MG63 (cell line): ENCODE results near the gene MAST4. TPM values are rescaled to one million over a fixed set of nuclear protein-coding genes. Genes with fewer than 3 reads are reported as not detected.
A peak's percentile ranks its signal among the peaks of the same experiment; 100 is the strongest.

Experiments
- DNase-seq: peaks from one replicate; pipeline ENCODE4 v3.0.0-alpha.2; 2020
- H3K27me3 ChIP-seq: fragments of 250-450 bp; sonication (Bioruptor Pico); 2 replicates; pipeline ENCODE4 v1.5.1; 2020; ENCODE audit warnings: mild to moderate bottlenecking, moderate library complexity
- H3K36me3 ChIP-seq: fragments of 250-450 bp; sonication (Bioruptor Pico); 2 replicates; pipeline ENCODE4 v1.5.1; 2020; ENCODE audit warnings: mild to moderate bottlenecking, moderate library complexity
- H3K4me3 ChIP-seq: fragments of 250-450 bp; sonication (Bioruptor Pico); 2 replicates; pipeline ENCODE4 v1.5.1; 2020; ENCODE audit warnings: mild to moderate bottlenecking, moderate library complexity
- H3K9me3 ChIP-seq: fragments of 250-450 bp; sonication (Bioruptor Pico); 2 replicates; pipeline ENCODE4 v1.5.1; 2020; ENCODE audit warnings: mild to moderate bottlenecking, moderate library complexity
- total RNA-seq: library from RNA; depleted of rRNA; stranded (reverse); fragments of >200 nt; shearing (Covaris generic); gene quantifications from 2 replicates; pipeline ENCODE4 v1.2.3, GENCODE V29; 2014; ENCODE audit warnings: low replicate concordance

MAST4 gene
- total RNA-seq, 1 experiment from 2014 or later: 0.16 TPM

DNA sequence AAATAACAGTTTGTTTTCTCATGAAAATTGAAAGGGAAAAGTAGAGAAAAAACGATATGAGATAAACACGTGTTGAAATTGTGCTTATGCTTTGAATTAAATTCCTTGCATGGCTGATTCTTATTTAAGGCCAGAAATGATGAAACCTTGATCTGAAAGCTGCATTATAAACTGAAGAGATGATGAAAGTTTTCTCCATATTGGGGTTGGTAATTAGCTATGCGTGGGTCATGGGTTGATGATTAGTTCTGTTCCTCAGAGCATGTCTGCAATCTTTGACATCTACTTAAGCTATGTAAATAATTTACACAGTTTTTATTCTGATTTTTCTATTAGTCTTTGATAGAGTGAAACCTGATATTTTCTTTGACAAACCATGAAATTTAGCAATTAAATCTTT, 336.3 kb downstream of the MAST4 start:
- Histone ChIP-seq H3K36me3 (no peaks in the 10 kb centered on the region), H3K27me3 (no peaks in the 10 kb centered on the region), H3K4me3 (no peak overlapping the region), H3K9me3 (no peaks in the 10 kb centered on the region)
- no peak for DNase-seq

- DNase-seq: no peak
- H3K36me3 ChIP-seq: no peaks in the 10 kb centered on the region
- H3K27me3 ChIP-seq: no peaks in the 10 kb centered on the region
Observed at GRCh38 chr5:66933066-66933465, 336.9 kb downstream of the MAST4 start.

GRCh38 chr5:66939094-66939493, 342.9 kb downstream of the MAST4 start:
- H3K36me3 ChIP-seq: no peaks in the 10 kb centered on the region
- DNase-seq: no peak
- 0 out of 2 replicates have a peak, but pooled peaks cover under 1% of the 10 kb centered on the region for H3K27me3 ChIP-seq
- H3K4me3 ChIP-seq: no peak overlapping the region
- no peaks in the 10 kb centered on the region for H3K9me3 ChIP-seq

More at GRCh38 chr5:66933066-66933465, 336.9 kb downstream of the MAST4 start:
- H3K9me3 ChIP-seq: no peaks in the 10 kb centered on the region
- H3K4me3 ChIP-seq: no peak overlapping the region

- Histone ChIP-seq H3K9me3 (no peaks in the 10 kb centered on the region), H3K36me3 (no peaks in the 10 kb centered on the region), H3K27me3 (peaks cover 4% of the 10 kb centered on the region; the same call in 1 of the 2 replicates), H3K4me3 (no peak overlapping the region)
- DNase-seq: no peak
Observed at GRCh38 chr5:66945389-66946349, 349.5 kb downstream of the MAST4 start.

DNA sequence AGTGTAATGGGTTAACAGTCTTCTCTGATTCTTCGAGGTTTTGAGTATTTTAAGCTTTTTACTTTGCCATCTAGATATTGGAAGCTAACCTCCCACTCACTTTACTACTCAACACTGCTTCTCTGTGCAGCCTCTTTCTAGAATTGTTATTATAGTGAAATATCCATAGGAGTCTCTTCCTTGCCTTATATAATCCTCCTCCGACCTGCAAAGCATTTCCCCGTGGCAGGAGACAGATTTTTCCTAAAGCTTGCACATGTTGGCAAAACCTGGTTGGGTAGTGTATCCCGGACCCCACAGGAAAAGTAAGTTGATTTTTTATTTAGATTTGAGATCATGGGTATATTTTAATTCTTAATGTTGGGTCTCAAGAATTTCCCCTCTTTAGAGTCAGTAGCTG, 351.3 kb downstream of the MAST4 start:
- no peaks in the 10 kb centered on the region for H3K36me3 ChIP-seq
- no peak for DNase-seq
- H3K9me3 ChIP-seq: no peaks in the 10 kb centered on the region
- H3K4me3 ChIP-seq: no peak overlapping the region
- H3K27me3 ChIP-seq: peaks cover 4% of the 10 kb centered on the region; the same call in 1 of the 2 replicates

DNA sequence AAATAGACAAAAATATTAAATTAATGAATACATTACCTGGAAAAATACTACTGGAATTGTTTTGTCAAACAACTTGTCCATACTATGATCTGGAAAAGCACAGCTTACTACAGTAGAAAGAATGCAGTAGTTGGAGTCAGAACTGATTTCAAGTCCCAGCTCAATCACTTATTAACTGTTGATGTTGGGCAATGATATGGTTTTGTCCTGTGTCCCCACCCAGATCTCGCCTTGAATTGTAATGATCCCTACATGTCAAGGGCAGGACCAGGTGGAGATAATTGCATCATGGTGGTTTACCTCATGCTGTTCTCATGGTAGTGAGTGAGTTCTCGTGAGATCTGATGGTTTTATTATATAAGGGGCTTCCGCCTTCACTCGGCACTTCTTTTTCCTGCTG, 352.9 kb downstream of the MAST4 start:
- peaks cover 3% of the 10 kb centered on the region; the same call in 1 of the 2 replicates for H3K27me3 ChIP-seq
- DNase-seq: no peak
- H3K36me3 ChIP-seq: no peaks in the 10 kb centered on the region
- H3K4me3 ChIP-seq: no peak overlapping the region
- no peaks in the 10 kb centered on the region for H3K9me3 ChIP-seq

GRCh38 chr5:66952153-66952552, 356.0 kb downstream of the MAST4 start:
- Histone ChIP-seq H3K27me3 (peaks cover 2% of the 10 kb centered on the region; the same call in 1 of the 2 replicates), H3K9me3 (no peaks in the 10 kb centered on the region), H3K36me3 (no peaks in the 10 kb centered on the region), H3K4me3 (no peak overlapping the region)
- DNase-seq: no peak

- no peak for DNase-seq
- Histone ChIP-seq H3K9me3 (no peaks in the 10 kb centered on the region), H3K4me3 (no peak overlapping the region), H3K27me3 (0 out of 2 replicates have a peak, but pooled peaks cover 2% of the 10 kb centered on the region), H3K36me3 (no peaks in the 10 kb centered on the region)
Observed at GRCh38 chr5:66956439-66956838, 360.2 kb downstream of the MAST4 start.

DNA sequence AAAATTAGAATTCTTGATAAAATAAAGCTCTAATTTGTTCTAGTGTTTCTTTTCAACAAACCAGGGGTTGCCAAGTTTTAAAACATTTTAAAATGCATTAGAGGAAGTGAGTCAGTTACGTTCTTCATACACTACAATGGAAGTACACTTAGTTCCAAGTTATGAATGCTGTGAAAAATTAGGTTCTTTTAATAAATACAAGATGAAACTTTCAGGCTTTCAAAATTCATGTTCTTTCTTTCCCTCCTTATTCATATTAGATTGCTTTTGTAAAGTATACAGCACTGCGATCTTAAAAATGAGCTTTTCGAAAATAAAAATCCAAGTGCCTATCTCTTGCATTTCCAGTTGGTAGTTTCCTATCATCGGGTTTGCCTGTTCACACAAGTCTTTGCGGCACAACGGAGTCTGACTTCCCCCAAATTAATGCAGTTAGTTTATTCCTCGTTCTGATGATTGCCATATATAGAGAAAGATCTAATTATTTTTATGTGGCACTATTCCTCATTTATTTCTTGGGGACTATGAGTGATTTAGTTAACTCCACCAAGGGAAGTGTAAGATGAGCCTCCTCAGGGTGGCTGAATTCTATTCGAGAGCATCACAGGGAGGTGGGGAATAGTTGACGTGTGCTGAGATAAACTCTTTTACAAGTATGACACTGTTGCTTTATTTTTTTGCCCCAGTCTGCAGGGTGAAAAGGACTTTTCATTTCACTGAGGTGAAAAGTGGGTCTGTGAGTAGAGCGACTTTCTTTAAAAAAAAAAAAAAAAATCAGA, 362.2 kb downstream of the MAST4 start:
- Histone ChIP-seq H3K36me3 (no peaks in the 10 kb centered on the region), H3K4me3 (peak overlapping the region; percentile 28), H3K27me3 (0 out of 2 replicates have a peak, but pooled peaks cover 2% of the 10 kb centered on the region), H3K9me3 (no peaks in the 10 kb centered on the region)
- no peak for DNase-seq

DNA sequence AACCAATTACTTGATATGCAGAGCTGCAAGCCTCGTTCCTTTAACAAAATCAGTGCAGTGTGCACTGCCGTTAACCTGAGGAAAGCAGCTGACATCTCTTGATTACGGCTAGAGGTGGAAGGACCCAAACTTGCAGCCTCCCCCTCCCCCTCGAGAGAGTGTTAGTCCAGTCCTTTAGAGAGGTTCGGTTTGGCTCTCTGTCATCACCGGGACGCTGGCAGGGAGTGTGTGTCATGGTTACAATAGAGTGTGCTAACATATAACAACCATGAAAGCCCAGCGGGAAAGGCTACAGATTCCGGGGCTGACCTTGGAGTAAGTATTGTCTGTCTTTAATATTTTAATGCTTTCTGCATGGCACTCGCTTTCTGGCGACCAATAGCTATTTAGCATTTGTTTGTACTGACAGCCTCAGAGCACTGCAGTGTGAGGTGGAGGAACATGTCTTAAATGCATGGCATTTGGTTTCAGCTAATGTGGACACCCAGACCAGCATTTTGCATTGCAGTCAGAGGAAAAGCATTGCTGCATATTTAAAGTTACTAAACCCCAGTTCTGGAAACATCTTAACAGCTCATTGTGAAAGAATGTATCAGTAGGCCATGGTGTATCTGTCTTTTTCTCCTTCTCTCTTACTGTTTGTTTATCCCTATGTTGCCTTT, 362.9 kb downstream of the MAST4 start:
- no peaks in the 10 kb centered on the region for H3K9me3 ChIP-seq
- H3K27me3 ChIP-seq: 0 out of 2 replicates have a peak, but pooled peaks cover 2% of the 10 kb centered on the region
- peak; percentile 39 for DNase-seq
- peak overlapping the region; percentile 28 for H3K4me3 ChIP-seq
- H3K36me3 ChIP-seq: no peaks in the 10 kb centered on the region

DNA sequence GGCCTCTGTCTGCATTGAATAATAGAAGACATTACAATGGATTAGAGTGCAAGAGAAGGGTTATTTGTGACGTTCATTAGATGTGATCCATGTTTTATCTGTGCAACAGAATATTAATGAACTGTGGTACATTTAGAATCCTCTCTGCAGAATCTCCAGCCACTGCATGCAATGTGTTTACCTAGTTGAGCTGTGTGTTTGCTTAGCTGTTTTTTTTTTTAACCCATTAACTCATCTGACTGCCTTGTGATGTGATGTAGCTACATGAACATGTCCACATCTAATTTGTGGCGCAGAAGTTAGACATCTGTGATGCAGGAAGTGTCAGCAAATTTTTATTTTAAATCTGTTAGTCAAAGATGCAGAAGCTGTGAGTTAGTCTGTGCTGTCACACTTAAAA, 363.5 kb downstream of the MAST4 start:
- H3K27me3 ChIP-seq: 0 out of 2 replicates have a peak, but pooled peaks cover 2% of the 10 kb centered on the region
- no peak for DNase-seq
- H3K4me3 ChIP-seq: no peak overlapping the region
- H3K9me3 ChIP-seq: no peaks in the 10 kb centered on the region
- no peaks in the 10 kb centered on the region for H3K36me3 ChIP-seq

DNA sequence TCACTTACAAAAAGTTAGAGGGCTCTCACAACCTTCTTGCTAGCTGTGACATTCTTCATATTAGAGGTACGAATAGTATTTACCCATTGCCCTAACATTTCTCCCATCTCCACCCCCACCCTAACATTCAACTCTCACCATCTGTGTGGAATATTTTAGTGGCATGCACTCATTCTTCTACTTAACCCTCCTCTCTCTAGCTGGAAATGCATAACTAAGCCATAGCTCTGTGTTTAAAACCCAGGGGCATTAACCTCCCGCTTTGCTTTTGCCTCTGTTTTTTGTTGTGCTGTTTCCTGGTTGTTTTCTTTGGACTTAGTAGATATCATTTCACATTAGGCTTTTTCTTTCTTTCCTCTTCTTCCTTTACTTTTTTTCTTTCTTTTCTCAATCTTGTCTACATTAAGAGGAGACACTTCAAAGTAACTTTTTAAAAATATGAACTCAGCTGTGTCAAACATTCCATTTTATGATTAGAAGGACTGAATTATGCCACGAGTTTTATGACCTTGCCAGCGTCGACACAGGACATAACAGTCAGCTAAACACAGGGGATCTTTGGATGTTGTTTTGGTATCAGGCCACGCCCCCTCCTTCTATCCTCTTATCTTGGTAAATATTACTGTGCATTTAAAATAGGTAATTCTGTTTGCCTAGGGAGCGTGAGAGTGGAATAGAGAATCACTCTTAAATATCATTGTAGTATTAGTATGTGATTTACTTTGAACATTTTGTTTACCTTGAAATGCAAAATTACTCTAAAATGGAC, 364.4 kb downstream of the MAST4 start:
- no peak for DNase-seq
- Histone ChIP-seq H3K27me3 (0 out of 2 replicates have a peak, but pooled peaks cover 2% of the 10 kb centered on the region), H3K9me3 (no peaks in the 10 kb centered on the region), H3K4me3 (no peak overlapping the region), H3K36me3 (no peaks in the 10 kb centered on the region)

- H3K27me3 ChIP-seq: no peaks in the 10 kb centered on the region
- no peaks in the 10 kb centered on the region for H3K9me3 ChIP-seq
- no peak overlapping the region for H3K4me3 ChIP-seq
- no peaks in the 10 kb centered on the region for H3K36me3 ChIP-seq
- no peak for DNase-seq
Observed at GRCh38 chr5:66963559-66963971, 367.4 kb downstream of the MAST4 start.

DNA sequence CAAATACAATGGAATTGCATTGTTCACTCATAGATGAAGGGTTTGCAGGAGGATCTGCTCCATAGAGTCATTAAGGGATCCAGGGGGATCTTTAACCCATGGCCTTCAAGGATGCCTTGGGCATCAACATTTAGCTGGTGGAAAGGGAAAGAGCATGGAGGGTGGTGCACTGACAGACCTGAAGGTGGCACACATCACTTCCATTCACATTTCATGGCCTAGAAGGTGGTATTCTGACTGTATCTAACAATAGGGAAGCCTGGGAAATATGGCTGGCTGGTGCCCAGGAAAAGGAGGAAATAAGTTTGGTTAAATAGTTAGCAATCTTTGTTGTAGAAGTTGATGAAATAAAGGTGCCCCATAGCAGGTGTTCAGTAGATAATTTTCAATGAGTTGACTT, 370.2 kb downstream of the MAST4 start:
- Histone ChIP-seq H3K4me3 (no peak overlapping the region), H3K9me3 (no peaks in the 10 kb centered on the region), H3K27me3 (no peaks in the 10 kb centered on the region), H3K36me3 (no peaks in the 10 kb centered on the region)
- no peak for DNase-seq

GRCh38 chr5:66967102-66967501, 370.9 kb downstream of the MAST4 start:
- H3K9me3 ChIP-seq: no peaks in the 10 kb centered on the region
- peak; percentile 30 for DNase-seq

GRCh38 chr5:66967826-66968262, 371.7 kb downstream of the MAST4 start:
- no peak overlapping the region for H3K4me3 ChIP-seq
- no peaks in the 10 kb centered on the region for H3K9me3 ChIP-seq
- no peaks in the 10 kb centered on the region for H3K27me3 ChIP-seq
- H3K36me3 ChIP-seq: no peaks in the 10 kb centered on the region
- peak; percentile 18 for DNase-seq

More at GRCh38 chr5:66967102-66967501, 370.9 kb downstream of the MAST4 start:
- H3K27me3 ChIP-seq: no peaks in the 10 kb centered on the region
- no peaks in the 10 kb centered on the region for H3K36me3 ChIP-seq
- H3K4me3 ChIP-seq: no peak overlapping the region
